Measurements from ENCODE around the gene DCLK1. TPM values are rescaled to one million over a fixed set of nuclear protein-coding genes. Genes with fewer than 3 reads are reported as not detected.
A peak's percentile ranks its signal among the peaks of the same experiment; 100 is the strongest.

Gene DCLK1
- total RNA-seq, 1 experiment from 2014 or later, result 0.24 TPM

DNA sequence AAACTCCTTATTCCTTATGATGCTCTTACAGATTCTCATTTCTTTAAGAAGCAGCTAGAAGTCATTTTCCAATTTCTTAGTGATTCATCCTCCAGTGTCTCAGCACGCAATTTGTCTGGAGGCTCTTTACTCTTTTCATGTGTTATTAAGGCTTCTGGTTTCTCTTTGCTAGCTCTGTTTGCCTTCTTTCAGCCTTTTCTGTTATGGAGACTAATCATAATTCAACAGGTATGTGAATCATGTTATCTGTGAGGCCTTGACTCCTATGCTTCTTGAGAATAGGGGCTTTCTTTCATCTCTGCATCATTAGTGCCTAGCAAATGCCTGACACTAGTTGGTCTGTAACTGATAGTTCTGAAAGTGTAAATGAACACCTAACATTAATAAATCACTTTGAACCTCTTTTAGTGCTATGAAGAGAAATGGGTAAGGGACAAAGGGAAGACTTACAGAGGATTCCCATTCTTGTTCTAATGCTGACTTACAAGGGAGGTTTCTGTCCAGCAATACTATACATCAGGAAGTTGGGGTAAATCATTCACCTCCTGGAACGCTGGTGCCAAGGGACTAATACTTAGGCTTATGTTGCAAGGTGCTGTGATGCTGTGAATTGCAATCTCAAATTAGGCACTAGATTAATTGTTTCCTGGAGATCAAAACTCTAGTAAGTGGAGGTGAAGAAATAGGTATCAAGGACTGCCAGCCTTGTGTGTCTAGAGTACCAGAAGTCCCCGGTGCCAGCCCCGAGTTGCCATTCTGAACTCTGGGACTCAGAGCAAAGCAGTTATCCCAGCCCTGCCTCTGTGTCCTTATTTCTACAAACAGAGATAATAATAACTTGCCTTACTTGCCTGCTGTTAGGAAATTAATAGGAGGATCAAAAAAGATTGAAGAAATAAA is 265.6 kb downstream of the DCLK1 start:
- no peak for DNase-seq (ENCODE audit: low read depth)

DNA sequence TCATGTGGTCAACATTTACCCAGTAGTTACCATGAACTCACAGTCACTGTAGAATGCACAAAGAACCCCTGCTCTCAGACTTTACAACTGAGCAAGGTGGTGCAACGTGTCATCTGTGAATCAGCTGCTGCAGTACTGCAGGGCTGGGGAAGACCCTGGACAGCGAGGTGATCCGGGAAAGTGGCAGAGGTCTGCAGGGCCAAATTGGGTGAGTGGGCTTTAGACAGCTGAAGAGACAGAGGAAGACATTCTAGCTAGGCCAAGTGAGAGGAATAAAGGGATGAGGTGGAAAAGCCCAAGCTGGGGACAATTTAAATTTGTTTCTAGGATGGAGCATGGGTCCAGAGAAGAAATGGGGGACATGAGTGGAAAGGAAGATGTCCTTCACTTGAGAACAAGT is 270.5 kb downstream of the DCLK1 start:
- DNase-seq (ENCODE audit: low read depth), result no peak

DNA sequence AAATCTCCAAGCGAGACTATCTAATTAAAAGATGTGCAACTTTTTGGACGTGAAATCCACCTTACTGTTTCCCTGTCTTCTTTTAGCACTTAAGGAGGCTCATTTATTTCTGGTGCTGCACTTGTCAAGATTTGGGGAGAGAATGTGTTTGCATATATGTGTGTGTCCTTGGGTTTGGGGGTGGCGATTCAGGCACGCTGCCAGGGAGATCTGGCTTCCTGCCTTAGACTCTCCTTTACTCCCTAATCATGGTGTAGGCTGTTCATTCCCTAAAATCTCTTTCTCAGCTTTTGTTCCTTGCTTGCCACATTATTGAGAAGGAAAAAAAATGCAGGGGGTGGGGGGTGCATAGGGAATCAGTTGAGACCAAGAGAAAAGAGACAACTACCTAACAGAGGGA is 271.2 kb downstream of the DCLK1 start:
- DNase-seq (ENCODE audit: low read depth), result no peak

DNA sequence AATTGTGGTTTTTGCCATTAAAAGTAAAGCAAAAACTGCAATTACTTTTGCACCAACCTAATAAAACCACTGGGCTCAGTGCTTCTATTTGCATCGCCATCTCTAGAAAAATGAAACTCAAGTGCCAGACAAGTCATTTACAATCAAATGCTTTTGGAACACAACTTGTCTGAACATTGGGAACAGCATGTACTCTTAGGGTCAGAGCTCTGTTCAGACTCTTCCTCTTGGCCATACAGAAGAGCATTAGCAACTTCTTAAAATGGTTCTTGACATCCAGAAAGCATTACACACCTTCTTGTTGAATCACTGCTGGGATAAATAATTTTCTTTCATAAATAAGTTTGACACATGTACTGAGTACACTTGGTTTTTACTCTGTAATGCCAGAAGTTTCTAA is 272.5 kb downstream of the DCLK1 start:
- DNase-seq (ENCODE audit: low read depth), result no peak

DNA sequence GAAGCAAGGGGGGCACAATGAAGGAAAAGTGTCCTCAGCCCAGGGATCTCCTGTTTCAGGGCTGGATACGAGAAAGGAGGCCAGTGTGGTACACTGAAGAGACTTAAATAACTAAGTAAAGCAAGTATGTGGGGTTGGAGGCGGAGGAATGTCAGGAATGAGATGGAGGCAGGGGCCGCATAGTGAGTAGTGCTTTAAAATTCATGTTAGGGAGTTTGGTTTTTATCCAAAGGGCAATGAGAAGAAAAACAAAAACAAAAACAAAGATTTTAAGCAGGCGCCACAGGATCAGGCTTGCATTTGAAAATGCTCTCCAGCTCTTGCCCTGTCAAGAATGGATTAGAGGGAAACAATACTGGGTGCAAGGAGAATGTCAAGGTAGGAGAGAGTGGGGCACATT is 273.4 kb downstream of the DCLK1 start:
- no peak for DNase-seq (ENCODE audit: low read depth)

DNA sequence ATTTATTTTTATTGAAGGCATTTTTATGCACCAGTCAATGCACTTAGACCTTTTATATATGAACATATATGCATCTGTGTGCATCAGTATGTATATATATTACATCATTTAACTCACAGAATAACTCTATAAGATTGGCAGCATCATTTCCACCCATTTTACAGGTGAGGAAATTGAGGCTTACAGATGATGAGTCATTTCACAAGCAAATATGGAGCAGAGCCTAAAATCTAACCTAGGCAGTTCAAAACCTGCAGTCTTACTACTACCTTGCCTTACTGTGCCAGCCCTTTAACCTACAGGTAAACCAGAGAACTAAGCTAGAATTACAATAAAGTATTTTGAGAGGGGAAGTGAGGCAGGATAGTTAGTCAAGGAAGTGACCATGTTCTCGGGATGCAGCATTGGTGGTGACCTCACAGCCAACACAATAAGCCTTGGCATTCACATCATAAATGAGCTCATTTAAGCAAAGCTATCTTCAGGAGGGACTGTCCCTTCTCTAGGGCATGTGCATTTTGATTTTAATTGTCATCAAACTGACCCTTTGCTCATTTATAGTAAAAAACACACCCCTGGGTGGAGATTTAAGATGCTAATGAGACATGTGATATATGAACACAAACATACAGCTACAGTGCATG is 274.3 kb downstream of the DCLK1 start:
- DNase-seq (ENCODE audit: low read depth), result no peak

DNA sequence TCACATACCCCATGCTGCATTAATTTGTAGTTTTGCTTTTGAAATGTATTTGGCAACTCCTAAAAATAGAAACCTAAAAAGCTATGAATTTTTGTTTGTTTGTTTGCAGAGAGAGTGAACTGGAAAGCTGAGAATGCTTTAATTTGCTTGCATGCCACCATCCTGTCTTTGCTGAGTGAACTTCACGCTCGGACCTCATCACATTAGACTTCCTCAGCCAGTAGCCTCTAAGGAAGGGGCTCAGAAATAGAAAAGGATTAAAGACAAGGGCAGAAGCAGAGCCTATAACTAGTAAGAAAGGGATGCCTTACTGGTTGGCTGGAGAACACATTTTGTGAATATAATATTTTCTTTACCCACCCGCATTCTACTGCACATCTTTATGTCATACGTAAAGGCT is 275.1 kb downstream of the DCLK1 start:
- DNase-seq (ENCODE audit: low read depth), result no peak

DNA sequence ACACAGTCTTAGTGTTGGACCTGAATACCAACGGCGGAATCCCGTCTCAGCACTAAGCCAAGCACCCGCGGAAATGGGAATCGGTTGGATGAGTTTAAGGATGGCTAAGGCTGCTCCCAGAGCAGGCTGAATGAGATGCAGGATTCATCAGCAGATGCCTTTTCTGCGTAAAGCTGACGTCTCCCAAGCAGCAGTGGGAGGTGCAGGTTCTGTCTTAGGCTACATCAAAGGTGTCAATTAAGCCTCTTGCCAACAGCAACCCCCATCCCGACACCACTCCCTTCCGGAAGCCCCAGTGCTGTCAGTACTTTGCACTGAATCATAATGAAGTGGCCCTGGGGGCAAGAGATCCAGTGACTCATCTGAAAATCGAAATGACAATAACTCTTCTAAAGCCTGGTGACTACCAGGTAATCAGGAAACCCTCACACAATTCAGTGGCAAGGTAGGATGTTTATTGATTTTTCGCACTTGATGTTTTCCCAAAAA is 275.6 kb downstream of the DCLK1 start:
- DNase-seq (ENCODE audit: low read depth), result peak; percentile 24

DNA sequence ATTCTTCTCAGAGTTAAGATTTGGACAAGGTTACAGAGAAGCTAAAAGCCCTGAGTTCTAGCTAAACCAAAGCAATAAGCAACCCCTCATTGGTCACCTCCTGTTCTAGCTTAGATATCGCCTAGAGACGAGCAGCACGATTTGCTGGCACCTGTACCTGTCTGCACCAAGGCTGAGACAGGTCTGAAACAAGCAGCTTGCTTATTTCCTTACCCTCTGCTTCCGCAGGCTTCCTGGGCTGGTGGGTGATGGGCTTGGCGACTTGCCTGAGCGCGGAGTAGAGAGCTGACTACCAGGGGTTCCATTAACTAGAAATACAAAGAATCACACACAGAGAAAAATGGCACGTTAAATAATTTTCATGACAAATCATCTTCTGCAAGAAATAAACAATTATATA is 276.9 kb downstream of the DCLK1 start:
- DNase-seq (ENCODE audit: low read depth), result no peak

DNA sequence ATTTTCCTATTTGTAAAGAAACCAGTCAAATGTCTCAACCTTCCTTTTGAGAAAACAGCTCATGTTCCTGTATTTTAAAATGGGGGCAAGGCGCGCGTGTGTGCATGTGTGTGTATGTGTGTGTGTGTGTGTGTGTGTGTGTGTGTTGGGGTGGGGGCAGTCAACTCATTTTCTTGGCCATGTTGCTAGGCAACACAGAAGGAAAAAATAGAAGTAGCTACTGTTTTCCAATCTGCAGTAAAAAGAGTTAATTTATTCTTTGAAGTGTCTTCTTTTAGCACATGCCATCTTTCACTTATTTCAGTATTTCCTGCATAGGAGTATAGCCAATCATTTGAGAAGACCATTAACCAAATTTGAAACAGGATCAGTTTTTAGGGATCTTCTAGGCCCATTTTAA is 279.3 kb downstream of the DCLK1 start:
- no peak for DNase-seq (ENCODE audit: low read depth)

DNA sequence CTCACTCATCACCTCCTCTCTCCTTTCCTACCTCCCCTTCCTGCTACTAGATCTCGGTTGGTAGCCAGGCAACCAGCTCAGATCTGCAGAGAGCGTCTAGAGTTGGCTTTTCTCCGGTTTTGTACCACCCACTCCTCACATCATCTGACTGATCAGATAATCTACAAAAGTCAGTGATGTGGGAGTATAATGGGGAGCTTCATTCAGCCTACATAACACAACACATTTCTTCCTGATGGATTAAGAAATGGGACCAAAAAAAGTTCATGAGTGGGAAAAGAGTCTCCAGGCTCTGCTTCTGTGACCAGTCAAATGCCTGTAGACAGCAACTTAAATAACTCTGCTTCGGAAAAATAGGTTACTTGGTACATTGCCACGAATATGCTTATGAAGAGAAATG is 279.8 kb downstream of the DCLK1 start:
- no peak for DNase-seq (ENCODE audit: low read depth)

DNA sequence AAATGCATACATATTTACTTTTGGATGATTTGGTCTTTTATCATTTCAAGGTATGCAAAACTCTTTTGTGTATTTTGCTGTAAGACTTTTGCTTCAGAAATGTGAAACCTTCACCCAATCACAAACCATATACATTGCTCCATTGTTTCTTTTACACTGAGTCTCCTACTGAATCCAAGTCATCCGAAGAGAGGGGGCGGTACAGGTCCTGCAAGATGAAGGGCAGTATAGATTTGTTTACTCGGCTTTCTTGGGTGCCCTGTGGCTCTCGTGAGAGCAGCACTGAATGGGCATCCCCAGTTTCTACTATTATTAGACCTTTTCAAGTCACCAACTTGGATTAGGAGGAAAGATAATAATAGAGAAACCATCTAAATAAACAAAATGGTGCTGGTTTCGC is 280.6 kb downstream of the DCLK1 start:
- no peak for DNase-seq (ENCODE audit: low read depth)

DNA sequence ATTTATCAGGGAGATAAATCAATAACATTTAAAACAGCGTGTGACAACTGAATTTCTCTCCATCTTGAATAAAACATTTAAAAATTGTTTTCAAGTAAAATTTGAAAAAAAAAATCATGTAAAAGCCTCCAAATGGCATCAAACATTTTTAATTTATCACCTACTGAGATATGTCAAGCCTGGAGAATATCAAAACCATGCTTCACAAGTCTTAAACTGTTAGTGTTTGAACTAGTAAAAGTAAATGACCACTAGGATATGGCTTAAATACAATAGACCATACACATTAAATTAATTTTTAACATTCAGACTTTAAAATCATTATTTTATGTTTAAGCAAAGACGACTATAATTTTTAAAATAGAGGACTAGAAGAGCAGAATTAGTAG is 281.9 kb downstream of the DCLK1 start:
- no peak for DNase-seq (ENCODE audit: low read depth)

DNA sequence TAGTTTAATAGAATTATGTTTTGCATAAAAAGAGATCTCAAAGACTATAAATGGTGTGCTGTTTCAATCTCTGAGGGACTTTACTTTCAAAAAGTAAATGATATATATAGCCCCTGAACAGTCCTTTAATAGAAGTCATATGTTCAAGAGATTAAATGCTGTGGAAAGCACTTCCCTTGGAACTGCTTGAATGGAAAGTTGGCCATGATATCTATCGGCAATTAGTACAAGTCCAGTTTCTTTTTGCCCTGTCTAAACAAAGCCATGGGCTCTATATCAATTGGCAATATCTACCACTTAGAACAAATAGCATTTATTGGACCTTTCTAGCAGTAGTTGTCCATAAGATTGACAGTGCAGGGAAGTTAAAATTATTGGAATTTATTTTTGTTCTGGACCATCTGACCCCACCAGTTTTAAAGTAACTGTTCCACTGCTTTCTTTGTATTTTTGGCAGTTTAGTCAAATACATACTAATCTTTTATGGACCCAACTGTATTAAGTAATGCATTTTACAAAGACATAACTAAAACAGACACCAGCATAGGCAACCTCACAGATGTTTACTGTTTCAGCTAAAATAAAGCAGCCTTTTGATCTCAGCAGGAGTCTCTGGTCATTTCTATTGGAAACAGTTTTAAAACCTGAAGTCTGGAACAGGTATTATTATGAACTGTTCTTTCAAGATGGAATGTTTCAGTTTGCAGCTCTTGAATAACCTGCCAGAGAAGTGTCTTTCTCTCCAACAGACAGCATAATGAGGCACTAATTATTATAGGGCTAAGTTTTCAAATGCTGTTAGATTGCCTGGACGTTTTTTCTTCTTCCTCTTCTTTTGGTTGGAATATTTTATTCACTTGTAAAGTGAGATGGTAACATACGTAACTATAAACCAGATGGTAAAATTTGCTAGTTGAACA is 282.6 kb downstream of the DCLK1 start:
- DNase-seq (ENCODE audit: low read depth), result no peak

DNA sequence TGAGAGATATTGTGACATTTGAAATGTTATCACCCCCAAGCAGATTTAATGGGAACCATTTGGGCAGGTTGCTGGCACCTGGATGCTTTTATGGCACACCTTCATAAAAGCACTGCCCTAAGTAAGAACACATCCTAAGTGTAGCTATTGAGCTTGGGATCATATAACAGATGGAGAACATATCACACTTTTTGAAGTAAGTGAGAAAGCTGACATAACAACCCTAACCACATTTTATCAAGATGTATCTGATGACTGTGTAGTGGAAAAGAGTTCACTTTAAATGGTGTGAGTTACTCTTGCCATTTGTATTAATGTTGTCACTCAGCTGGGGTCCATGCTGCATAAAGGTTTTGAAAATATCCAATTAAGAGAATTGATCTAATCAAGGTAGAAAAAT is 287.9 kb downstream of the DCLK1 start:
- no peak for DNase-seq (ENCODE audit: low read depth)

DNA sequence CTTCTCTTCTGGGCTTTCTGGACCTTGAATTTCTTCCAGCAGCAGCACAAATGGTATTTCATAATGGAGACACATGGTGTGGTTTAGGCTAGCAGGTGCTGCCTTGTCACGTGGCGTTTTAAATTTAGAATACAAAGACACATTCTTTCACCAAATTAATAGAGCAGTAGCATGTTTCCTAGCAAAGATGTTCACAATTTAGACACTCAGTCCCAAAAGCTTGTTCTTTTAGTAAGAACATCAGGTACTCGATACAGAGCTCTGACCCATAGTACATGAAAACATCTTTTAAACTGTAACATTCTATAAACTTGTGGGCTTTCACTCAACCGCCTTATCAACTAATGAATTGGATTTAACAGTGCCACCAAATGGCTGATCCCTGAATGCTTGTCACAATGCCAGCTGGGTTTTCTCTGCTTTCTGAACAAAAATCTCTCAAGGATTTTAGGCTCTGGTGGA is 290.1 kb downstream of the DCLK1 start:
- no peak for DNase-seq (ENCODE audit: low read depth)

DNA sequence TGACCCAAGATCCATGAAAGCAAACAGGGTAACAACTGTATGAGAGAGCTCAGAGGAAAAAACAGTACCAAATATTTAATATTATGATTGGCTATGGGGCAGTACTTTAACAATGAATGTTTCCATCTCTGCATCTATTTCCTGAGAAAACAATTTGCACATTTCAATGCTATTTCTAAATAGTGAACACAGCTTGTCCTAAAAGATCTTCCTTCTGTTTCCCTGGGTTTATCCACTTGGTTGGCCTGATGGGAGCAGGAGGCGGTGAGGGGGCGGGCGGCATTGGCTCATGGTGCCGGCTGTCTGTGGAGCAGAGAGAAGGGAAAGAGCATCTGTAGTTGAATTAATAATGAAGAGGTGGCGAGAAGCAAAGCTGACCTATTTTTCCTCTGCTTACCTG is 291.4 kb downstream of the DCLK1 start:
- no peak for DNase-seq (ENCODE audit: low read depth)

DNA sequence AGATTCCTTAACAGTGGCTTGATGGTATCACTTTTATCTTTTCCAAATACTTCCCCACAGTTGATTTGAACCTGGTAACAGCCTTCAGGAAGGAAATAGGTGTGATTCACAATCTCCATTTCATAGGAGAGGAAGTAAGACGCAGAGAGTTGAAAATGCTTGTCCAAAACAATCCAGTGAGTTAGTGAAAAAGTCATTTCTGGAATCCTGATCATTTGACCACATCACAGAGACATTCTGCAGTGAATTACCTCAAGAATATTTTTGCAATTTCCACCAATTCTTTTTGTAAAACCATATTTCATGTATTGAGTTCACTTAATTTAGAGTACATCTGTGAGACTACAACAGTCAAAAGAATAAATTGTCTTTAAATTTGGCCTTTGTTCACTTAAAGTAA is 292.8 kb downstream of the DCLK1 start:
- peak; percentile 10 for DNase-seq (ENCODE audit: low read depth)

DNA sequence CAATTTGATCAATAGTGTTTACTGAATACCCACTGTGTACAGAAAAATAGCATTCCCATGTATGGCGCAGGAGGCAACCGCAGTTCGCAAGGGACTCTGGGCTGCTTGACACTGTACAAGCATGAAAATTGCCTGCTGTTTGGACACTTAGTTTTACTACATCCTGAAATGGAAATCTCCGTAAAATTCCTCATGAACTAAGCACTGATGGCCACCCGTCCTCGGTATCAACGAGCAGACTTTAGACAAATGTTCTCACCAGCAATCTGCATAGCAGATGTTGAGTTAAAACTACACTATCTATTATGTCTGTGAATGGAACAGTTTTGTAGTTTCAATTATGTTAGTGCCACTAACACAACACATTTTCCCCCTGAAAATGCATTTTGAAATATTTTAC is 294.7 kb downstream of the DCLK1 start:
- no peak for DNase-seq (ENCODE audit: low read depth)

DNA sequence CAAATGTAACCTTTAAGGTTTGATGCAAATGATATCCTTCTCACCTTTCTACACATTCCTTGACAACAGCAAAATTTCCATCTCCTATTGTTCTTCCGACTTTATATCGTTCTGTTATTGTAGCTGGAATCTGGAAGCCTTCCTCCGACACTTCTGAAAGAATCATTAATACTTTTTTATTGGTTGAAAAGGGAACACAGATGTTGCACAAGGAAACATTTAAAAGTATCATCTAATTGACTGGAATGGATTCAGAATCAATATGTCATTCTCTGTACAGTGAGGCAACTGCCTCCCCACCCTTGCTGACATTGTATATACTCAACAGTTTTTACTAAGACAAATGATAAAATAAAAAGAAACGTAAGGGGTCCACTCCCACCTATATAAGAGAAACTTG is 295.2 kb downstream of the DCLK1 start:
- DNase-seq (ENCODE audit: low read depth), result no peak

DNA sequence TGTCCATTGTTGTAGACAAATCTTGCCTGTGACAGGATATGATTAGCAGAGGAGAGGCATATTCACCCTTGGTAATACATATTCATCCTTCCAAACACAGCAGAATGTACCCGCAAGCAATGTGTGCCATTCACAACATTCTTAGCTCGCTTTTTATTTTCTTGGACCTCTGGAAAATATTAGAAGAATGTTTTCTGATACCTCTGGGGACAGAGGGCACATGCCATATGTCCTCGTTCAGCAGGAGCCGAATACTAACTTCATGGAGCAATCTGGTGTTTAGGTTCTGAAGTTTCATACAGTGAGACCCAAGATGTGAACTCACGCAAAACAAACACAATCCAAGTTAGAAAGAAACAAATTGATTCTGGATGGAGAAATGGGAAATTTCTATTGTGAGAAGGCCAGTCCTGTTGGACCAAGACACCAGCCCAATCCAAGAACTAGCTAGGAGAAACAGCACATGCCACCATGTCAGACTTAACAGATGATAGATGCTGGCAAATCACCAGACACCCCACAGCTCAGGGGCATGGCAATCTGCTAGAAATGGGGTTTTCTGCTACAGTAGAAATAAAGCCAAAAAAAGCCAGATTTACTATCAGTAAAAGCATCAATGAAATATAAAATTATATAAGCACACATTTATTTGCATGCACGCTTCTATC is 297.4 kb downstream of the DCLK1 start:
- no peak for DNase-seq (ENCODE audit: low read depth)

DNA sequence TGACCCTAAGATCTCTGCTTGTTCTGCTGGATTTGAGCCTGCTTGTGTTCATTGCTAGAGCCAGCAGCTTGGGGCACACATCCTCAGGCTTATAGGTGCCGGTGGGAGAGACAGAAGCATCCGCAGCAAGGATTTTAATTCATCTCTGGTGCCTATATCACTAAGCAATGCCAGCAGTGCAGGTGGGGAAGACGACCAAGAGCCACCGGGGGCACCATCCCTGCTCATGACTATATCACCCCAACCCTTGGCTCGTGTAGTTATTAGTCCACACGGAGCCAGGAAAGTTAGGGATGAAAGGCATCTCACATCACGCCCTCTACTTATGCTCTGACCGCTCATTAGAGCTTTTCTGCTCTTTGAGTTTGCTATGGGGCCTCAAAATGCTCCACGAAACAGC is 298.2 kb downstream of the DCLK1 start:
- no peak for DNase-seq (ENCODE audit: low read depth)

Data from RPMI7951 (cell line).